Activated naive CD4-positive, alpha-beta T cell treated with anti-CD3 and anti-CD28 coated beads, Interleukin-2, amount 50 U/mL, for 72 hours (primary cell): Measurements from ENCODE around the gene KIF17. TPM values are rescaled to one million over a fixed set of nuclear protein-coding genes. Genes with fewer than 3 reads are reported as not detected.

ENCODE experiments used
- ATAC-seq, 2 donors: fragments of 150-1000 bp; cut with Tn5 transposase; 2 replicates each; pipeline ENCODE4 v1.10.0; 2021; ENCODE audit warnings: mild to moderate bottlenecking in 2 of 2, moderate library complexity in 2 of 2
- DNase-seq, 2 donors: peaks; one replicate each; pipeline ENCODE4 v3.0.0; 2021 to 2022; ENCODE audit warnings: low spot score in 2 of 2
- H3K27ac Mint-ChIP-seq, 2 donors: one replicate each; pipeline ENCODE4 v1.8.0; 2022; ENCODE audit warnings: mild to moderate bottlenecking in 2 of 2, mixed read lengths in 2 of 2
- H3K36me3 Mint-ChIP-seq, 2 donors: one replicate each; pipeline ENCODE4 v1.8.0; 2022; ENCODE audit warnings: mixed read lengths in 2 of 2
- H3K9me3 Mint-ChIP-seq, 2 donors: one replicate each; pipeline ENCODE4 v1.8.0; 2022; ENCODE audit warnings: mixed read lengths in 2 of 2
- total RNA-seq, 2 donors: library from RNA; stranded (reverse); gene quantifications; one replicate each; pipeline ENCODE4 v1.2.3, GENCODE V29; 2022

The KIF17 gene
- total RNA-seq, 2 donors from 2014 or later, result 0.18 to 1.0 TPM

DNA sequence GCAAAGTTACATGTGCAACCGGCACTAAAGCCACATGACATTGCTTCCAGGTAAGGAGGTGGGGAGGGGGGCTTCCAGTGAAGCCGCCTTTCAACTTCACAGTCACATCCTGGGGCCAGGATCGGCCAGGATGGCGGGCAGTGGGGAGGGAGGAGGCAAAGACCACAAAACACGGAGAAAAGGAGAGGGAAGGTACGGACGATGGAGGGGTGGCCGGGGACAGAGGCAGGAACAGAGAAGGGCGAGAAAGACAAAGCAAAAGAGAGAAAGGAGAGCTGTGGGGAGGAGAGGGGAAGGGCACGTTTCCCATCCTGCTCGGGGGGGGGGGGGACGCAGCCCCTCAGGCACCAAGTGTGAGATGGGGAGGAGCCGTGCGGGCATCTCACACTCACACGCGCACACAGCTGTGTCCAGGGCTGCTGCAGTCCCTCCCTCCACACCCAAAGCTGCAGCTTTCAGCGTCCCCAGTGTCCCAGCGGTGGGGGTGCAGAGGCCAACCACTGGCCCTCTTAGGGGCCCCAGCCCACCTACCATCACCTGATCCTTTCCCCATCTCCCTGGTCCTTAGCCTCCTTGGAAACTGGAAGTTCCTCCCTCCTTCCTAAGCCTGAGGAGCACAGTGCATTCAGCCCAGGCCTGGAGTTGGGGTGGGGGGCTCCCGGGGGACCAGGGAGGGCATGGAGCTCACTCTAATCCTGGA, 12.3 kb upstream of the KIF17 start:
- H3K9me3 Mint-ChIP-seq, result no peaks in the 10 kb centered on the region
- no peak for ATAC-seq
- DNase-seq, result no peak
- H3K36me3 Mint-ChIP-seq, result no peaks in the 10 kb centered on the region
- H3K27ac Mint-ChIP-seq, result no peak overlapping the region

DNA sequence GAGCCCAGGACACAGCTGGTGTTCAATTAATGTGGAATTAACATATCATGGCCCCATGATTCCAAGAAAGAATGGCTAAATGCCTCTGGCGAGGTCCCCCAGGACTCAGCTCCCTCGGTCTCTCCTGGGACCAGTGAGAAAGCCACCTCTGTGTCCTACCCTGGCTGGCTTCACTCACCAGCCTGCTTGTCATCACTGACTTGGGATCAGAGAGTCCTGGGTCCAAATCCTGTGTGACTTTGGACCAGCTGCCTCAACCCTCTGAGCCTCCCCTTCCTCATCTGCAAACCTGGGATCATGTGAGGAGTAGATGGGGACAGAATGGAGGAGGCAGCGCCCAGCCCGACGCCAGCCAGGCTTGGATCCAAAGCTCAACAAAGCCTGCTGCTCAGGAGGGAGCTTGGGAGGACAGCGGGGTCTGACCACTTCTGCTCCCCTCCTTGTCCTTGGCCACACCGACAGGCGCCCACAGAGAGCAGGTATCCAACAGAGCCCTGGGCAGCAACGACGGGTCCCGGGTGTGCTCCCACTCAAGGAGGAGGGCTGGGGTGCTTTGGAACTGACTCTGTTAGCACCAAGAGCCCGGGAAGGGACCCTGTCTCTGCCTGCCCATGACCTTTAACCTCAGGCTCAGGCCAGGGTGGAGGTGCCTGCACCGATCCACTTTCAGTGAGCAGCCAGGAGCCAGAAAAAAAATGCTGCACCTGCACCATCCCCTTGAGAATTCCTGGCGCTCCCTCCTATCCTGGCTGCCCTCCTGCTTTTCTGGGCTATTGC, 11.5 kb upstream of the KIF17 start:
- Mint-ChIP-seq H3K9me3 (no peaks in the 10 kb centered on the region), H3K36me3 (no peaks in the 10 kb centered on the region), H3K27ac (no peak overlapping the region)
- no peak for ATAC-seq
- peak in 1 of 2 donors; percentile 54 for DNase-seq

DNA sequence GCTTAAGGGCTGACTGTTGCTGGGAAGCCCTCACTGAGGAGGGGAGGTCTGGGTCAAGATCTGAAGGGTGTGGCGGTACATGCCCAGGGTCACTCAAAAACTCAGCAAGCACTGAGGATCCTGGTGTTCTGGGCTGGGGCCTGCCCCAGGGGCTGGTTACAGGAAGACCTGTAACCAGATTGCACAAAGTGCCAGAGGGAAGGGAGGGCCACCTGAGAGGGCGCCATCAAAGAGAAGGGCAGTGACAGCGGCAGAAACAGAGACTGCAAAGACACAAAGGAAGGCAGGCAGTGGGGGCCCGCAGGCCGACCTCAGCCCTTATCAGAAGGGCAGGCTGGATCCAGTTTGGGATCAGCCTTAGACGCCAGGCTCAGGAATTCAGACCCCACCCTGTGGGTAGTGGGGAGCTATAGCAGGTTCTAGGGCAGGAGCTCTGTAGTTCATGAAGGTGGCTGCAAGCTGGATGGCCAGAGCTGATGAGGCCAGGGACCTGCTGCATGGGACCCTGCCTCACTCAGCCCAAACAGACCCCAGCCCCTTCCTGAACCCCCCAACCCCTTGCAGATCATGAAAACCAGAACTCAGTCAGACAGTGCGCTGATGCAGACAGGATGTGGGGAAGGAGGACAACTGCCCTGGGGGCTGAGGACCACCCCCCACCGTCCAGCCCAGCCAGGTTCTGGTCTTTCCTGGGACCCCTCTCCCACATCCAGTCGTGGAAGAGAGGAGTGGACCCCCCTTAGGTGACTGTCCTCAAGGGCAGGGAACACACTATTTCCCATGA, 10.8 kb upstream of the KIF17 start:
- H3K27ac Mint-ChIP-seq, result no peak overlapping the region
- no peaks in the 10 kb centered on the region for H3K9me3 Mint-ChIP-seq
- ATAC-seq (no peak), DNase-seq (peak in 1 of 2 donors; percentile 50)
- no peaks in the 10 kb centered on the region for H3K36me3 Mint-ChIP-seq

DNA sequence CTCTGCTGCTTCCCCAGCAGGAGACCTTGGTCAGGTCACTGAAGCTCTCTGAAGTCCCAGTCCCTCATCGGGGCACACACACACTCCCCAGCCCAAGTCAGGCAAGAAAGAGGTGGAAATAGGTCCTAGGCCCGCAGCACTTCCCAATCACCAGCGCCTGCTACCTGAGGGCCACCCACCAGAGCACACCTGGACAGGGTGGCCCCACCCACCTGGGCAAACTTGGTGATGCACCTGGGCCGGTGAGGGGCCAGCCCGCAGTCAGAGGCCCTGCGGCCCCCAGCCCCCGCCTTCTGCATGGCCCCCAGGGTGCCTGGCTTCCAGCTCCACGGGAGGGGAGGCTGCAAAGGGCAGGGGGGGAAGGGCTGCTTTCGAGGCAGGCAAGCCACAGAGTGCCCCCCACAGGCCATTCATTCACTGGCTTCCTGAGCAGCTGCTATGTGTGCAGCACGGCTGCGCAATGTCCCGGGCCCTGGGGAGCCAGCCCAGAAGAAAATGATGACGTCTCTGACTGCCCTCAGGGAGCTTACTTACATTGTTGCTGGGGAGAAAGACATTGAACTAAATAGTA, 10.0 kb upstream of the KIF17 start:
- Mint-ChIP-seq H3K9me3 (no peaks in the 10 kb centered on the region), H3K36me3 (no peaks in the 10 kb centered on the region), H3K27ac (no peak overlapping the region)
- DNase-seq (peak in 1 of 2 donors; percentile 52), ATAC-seq (no peak)

DNA sequence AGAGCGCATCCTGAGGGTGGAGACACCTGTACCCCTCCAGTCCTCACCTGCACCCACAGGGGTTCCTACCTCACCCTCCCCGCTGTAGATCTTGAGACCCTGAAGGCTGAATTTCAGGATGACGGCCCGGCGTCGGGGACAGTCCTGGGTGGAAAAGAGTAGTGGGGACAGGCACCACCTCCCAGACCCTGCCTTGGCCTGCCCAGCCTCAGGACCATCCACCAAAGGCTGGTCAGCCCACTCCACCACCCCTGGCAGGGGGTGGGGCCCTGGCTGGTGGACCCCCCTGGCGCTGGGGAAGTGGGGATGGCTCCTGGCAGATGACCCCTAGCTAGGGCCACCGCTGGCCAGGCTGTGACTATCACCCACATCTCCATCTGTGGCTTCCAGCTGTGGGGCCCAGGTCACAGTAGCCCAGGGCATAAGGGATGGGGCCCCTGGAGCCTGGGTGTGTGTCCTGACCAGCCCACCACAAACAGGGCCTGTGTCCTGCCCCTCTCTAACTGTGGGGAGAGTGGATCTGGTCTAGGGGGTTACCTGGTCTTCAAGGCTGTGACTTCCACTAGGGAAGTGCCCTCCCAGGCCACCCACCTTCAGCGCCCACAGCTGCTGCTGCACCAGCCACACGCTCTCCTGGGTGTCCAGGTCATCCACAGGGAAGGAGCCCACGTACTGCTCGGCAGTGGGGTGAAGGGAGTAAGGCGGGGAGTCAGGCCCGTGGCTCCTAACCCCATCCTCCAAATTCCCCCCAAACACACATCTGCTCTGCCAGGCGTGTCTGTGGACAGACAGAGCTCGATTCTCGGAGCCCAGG, 9.3 kb upstream of the KIF17 start:
- Mint-ChIP-seq H3K27ac (no peak overlapping the region), H3K36me3 (no peaks in the 10 kb centered on the region), H3K9me3 (no peaks in the 10 kb centered on the region)
- ATAC-seq (no peak), DNase-seq (peak in 1 of 2 donors; percentile 53)

DNA sequence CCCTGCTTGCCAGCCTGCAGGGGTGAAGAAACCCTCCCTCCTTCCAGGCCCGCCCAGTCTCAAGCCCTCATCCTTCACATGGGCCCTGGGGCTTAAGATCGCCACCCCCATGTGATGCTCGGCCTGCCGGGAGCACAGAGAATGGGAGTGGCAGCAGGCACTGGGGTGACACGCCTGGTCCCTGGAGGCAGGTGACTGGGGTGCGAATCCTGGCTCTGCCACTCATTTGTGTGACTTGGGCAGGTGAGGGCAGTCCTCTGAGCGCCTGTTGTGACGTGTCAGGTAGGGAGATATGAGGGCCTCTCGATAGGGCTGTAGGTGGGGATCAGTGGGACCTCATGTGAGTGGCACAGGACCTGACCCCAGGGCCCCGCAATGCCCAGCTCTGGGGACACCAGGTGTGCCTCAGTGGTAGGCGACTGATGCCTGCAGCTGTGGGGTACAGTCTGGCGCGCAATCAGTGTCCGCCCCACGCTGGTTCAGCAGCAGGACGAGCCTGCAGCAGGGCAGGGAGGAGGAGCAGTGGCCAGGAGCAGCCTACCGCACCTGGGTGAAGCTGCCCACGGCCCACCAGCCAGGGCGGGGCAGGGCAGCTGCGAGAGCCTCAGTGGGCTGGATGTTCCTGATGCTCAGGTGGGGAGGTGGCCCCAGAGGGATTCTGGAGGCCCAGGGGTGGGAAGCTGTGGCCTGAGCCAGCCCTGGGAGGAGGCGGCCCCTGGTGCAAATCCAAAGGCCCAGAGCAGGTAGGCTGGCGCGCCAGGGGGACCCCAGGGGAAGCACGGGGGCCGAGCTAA, 8.5 kb upstream of the KIF17 start:
- H3K36me3 Mint-ChIP-seq, result no peaks in the 10 kb centered on the region
- no peak overlapping the region for H3K27ac Mint-ChIP-seq
- H3K9me3 Mint-ChIP-seq, result no peaks in the 10 kb centered on the region
- ATAC-seq (no peak), DNase-seq (peak in 1 of 2 donors; percentile 49)

DNA sequence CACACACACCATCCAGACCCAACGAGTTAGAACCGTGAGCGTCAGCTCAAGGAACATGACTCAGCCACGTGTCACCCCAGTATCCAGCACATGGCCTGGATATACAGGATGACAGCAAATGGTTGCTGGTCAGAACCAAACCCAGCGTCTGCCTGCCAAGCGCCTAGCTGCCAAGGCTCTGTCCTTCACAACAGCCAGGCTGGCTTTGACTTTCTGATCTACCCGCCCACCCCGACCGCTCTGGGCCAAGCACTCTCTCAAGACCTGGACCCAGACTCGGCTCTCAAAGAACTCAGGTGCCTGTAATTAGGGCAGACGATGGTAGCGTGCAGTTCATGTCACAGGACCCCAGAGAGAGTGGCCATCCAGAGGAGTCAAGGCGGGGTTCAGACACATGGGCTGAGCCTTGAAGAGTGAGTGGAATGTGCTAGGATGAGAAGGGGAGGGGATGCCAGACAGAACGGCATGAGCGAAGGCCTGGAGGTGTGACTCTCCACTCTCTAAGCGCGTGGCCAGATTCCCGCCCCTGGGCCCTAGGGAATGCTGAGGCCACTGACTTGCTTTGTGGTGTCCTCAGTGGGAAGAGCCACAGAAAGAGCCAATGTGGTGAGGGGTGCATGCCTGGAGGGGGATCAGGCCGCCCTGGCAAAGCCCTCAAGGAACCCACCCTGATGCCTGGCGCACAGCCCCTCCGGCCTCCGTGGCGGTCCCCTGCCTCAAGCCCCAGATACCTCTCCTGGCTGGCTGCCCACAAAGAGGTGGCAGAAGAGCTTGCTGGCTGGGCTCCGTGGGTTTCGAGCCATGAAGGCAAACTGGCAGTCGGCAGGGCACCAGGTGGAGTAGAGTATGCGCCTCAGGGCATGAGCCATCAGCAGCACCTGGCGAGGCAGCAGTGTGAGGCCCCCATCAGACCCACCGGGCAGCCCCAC, 7.6 kb upstream of the KIF17 start:
- Mint-ChIP-seq H3K27ac (no peak overlapping the region), H3K36me3 (no peaks in the 10 kb centered on the region), H3K9me3 (no peaks in the 10 kb centered on the region)
- DNase-seq (peak in 1 of 2 donors; percentile 49), ATAC-seq (no peak)

DNA sequence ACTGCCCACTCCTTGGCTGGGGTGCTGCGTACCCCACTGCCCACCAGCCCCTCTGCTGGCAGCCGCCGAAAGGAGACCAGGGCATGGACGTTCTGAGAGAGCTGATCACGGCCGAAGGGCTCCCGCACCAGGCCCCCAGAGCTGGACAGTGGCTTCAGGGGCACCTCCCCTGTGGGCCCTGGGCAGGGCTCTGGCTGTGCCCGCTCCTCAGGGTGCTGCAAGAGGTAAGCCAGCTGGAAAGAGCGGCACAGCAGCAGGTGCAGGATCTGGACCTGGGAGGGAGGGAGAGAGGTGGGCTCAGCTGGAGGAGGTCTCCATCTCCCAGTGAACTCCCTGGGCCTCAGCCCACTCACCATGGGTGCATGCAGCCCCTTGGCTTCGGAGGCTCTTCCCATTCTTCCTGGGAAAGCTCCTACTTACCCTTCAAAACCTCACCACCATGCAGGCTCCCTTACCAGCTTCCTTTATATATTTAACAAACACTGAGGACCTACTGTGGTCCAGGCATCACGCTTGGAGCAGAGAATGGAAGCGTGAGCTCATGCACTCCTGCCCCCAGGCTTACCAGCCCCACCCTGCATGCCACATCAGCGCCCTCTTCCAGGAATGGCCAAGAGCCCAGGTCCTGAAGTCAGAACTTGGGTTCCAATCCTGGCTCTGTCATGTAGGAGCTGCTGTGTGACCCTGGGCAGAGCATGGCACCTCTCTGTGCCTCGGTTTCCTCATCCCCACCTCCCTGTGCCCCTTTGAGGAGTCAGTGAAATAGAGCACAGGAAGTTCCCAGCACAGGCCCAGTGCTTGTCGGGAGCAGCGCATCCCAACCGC, 6.8 kb upstream of the KIF17 start:
- ATAC-seq (no peak), DNase-seq (peak in 1 of 2 donors; percentile 38)
- no peaks in the 10 kb centered on the region for H3K9me3 Mint-ChIP-seq
- H3K27ac Mint-ChIP-seq, result no peak overlapping the region
- H3K36me3 Mint-ChIP-seq, result no peaks in the 10 kb centered on the region

DNA sequence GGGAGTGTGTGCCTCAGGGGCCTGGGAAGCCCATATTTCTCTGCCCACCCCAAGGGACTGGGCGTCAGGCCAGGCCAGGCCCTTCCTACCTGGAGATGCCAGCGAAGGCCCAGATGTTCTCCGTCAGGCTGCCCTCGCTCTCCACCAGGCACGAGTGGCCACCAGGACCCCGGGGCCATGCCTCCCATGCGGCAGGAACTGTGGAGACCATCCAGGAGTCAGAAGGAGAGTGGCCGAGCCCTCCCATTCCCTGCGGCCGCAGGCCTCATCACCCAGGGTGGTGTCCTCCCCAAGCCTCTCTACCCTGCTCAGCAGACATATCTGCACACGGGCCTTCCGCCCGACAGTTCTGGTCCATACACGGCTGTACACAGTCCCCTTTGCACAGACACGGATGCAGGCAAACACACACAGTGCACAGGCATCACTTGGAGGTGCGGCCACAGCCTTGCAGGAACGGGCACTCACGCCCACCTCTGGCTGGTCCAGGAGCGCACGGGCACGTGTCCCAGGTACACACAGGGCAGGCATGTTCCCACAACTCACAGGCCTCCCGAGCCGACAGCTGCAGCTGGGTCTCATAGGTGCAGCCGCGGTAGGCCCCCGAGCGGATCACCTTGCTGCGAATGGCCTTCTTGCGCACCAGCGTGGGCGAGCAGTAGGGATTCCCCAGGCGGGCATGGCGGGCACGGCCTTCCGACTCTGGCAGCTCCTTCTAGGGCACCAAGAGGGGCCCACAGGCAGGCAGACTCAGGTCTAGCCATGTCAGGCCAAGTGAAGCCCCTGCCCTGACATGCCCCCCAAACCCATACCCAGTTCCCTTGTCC, 5.9 kb upstream of the KIF17 start:
- no peak for ATAC-seq
- DNase-seq, result peak in 1 of 2 donors; percentile 51
- Mint-ChIP-seq H3K27ac (no peak overlapping the region), H3K36me3 (no peaks in the 10 kb centered on the region), H3K9me3 (no peaks in the 10 kb centered on the region)

DNA sequence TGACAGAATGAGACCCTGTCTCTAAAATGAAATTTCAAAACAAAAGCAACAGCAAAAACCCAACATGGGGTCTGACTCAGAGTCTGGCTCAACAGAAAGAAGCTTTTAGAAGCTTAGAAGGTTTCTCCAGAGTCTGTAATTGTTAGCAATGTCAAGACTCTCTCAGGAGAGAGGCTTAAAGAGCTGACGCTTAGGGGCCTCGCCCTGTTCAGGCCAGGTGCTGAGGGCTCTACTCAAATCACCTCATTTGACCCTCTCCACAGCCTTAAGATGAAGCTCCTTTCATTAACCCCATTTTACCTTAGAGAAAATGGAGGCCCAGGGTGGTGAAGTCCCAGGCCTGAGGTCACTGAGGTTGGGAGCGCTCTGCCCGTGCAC, 5.3 kb upstream of the KIF17 start:
- ATAC-seq (no peak), DNase-seq (no peak)
- Mint-ChIP-seq H3K9me3 (no peaks in the 10 kb centered on the region), H3K36me3 (no peaks in the 10 kb centered on the region), H3K27ac (no peak overlapping the region)

DNA sequence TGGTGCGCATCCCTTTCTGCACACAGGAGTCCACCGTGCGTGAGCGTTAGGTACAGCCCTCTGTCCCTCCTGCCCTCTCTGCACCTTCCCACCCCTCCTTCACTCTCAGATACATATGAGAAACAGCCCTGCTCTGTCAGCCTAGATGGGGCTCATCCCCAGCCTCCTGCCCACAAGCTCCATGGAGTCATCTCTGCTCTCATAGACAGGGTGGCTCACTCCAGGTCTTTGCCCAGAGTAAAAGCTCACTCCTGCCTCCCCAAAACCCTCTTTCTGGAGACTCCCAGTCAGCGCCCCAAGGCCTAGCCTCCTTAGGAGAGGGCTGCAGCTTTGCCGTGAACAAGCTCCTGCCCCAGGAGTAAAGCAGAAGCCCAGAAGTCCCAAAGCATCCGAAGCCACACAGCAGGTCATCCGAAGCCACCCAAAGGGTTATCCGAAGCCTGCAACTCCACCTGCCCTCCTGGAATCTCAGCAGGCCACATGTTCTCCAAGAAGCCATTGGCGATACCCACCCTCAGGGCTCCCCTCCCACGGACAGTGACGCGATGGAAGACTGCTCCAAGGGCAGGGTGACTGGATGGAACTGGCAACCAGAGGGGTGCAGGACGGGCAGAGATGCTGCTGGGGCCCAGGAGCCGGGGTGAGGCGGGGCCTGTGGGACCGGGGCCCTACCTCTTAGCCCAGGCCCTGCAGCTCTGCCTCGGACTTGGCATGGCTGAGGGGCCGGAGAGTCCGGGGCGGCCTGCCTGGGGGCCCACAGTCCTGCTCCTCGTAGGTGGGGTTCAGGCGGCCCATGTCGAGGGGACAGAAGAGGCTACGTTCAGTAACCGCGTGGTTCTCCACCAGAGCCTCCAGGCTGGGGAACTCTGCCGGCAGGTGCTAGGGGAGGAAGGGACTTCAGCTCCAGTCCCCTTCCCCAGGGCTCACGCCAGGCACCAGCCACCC, 3.6 kb upstream of the KIF17 start:
- no peaks in the 10 kb centered on the region for H3K36me3 Mint-ChIP-seq
- no peaks in the 10 kb centered on the region for H3K9me3 Mint-ChIP-seq
- DNase-seq (peak in 1 of 2 donors; percentile 33), ATAC-seq (no peak)
- no peak overlapping the region for H3K27ac Mint-ChIP-seq

DNA sequence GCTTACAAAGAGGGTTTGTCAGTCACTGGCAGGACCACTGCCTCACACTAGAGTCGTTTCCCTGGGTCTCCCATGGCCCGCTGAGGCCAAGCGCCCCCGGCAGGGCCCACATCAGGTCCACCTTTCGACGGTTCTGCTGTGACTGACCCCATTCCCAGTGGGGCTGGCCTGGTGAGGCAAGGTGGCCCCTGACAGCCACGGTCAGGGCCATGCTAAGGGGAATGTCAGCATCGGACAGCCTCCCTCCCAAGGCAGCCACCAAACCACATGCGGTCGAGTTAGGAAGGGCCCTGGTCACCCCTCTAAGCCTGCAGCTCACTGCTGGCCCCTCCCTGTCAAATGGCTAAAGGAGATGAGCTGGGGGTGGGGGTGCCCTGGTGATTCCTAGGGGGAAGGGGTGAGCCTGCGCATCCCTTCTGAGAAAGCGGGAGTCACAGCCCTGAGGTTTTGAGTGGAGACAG, 2.9 kb upstream of the KIF17 start:
- Mint-ChIP-seq H3K27ac (no peak overlapping the region), H3K9me3 (no peaks in the 10 kb centered on the region), H3K36me3 (no peaks in the 10 kb centered on the region)
- DNase-seq (peak in 1 of 2 donors; percentile 44), ATAC-seq (no peak)
